Measurements from ENCODE around the gene SH3BP5L. TPM values are rescaled to one million over a fixed set of nuclear protein-coding genes. Genes with fewer than 3 reads are reported as not detected.

The SH3BP5L gene
- total and polyA plus RNA-seq, 2 experiments from 2014 or later: 2.8 to 26.1 TPM

GRCh38 chr1:248852481-248853405, 27.0 kb upstream of the SH3BP5L start (continued):
- TF ChIP-seq EZH2phosphoT487 (IDR thresholded peaks at IDR 0.05; ENCODE audit: unreplicated experiment) (no peak), EZH2 (IDR thresholded peaks at IDR 0.05; ENCODE audit: low read depth, unreplicated experiment) (no peak), NANOG (IDR thresholded peaks at IDR 0.05; ENCODE audit: borderline replicate concordance) (no peak), CTCF (conservative IDR thresholded peaks at IDR 0.05; ENCODE audit: low read depth in 2 of 2) (no peak), POLR2AphosphoS5 (IDR thresholded peaks at IDR 0.05; ENCODE audit: low read depth) (no peak)

GRCh38 chr1:248851390-248851789, 25.7 kb upstream of the SH3BP5L start:
- no peak for ATAC-seq
- Histone ChIP-seq H3K79me2 (replicated peaks; ENCODE audit: insufficient read depth) (no peaks in the 10 kb centered on the region), H3K4me1 (ENCODE audit: insufficient read depth) (peaks cover 6% of the 10 kb centered on the region; the same call in 1 of the 2 replicates), H3K4me3 (no peak overlapping the region), H3K36me3 (ENCODE audit: insufficient read depth) (peaks cover 12% of the 10 kb centered on the region), H3K9me2 (ENCODE audit: insufficient read depth) (no peaks in the 10 kb centered on the region), H3K27ac (ENCODE audit: low read depth) (no peak overlapping the region), H3K27me3 (ENCODE audit: insufficient read depth) (peaks cover 35% of the 10 kb centered on the region), H2AFZ (no peak overlapping the region), H4K20me1 (replicated peaks; ENCODE audit: insufficient read depth) (peaks cover 5% of the 10 kb centered on the region), H3K4me2 (no peak overlapping the region), H3F3A (replicated peaks; ENCODE audit: low read depth) (peaks cover 13% of the 10 kb centered on the region)
- no peak for DNase-seq (ENCODE audit: low spot score)
- Mint-ChIP-seq H3K36me3 (ENCODE audit: low read depth) (peaks cover 30% of the 10 kb centered on the region), H3K27ac (no peak overlapping the region), H3K4me1 (peaks cover 8% of the 10 kb centered on the region), H3K4me3 (no peak overlapping the region), H3K9me3 (no peaks in the 10 kb centered on the region; the same call in 2 of the 3 replicates), H3K27me3 (ENCODE audit: insufficient read depth, low read depth, poor library complexity) (peaks cover 18% of the 10 kb centered on the region)
- TF ChIP-seq ZNF462 (CRISPR knock-in tag; IDR thresholded peaks at IDR 0.05) (no peak), ZNF114 (CRISPR knock-in tag; IDR thresholded peaks at IDR 0.05) (no peak), CREB1 (CRISPR knock-in tag; IDR thresholded peaks at IDR 0.05; ENCODE audit: low read depth) (no peak), ZNF331 (CRISPR knock-in tag; IDR thresholded peaks at IDR 0.05; ENCODE audit: low read depth) (no peak), ETS1 (IDR thresholded peaks at IDR 0.05) (no peak), STAT1 (IDR thresholded peaks at IDR 0.05; ENCODE audit: unreplicated experiment) (no peak), NANOG (IDR thresholded peaks at IDR 0.05; ENCODE audit: borderline replicate concordance) (no peak), POLR2AphosphoS5 (IDR thresholded peaks at IDR 0.05; ENCODE audit: low read depth) (no peak), CTCF (conservative IDR thresholded peaks at IDR 0.05; ENCODE audit: low read depth in 2 of 2) (no peak), JUNB (IDR thresholded peaks at IDR 0.05; ENCODE audit: unreplicated experiment) (no peak)

Data from GM23338 (cell line).